Prostate gland (tissue), 2 donors: Measurements from ENCODE around the gene SERHL2.
"Not testable (repeated sequence)": the region's sequence is repeated elsewhere in the genome, so short reads cannot be mapped to it uniquely, and the experiment has no call there.

Source experiments
- POLR2A ChIP-seq: fragments of 450-650 bp; IDR thresholded peaks from one replicate; pipeline ENCODE4 v1.6.1; 2016; ENCODE audit warnings: antibody characterized with exemption, mild to moderate bottlenecking
- POLR2AphosphoS5 ChIP-seq: sonication (generic); formaldehyde crosslinking; IDR thresholded peaks from one replicate; pipeline ENCODE4 v1.6.1; 2017; ENCODE audit warnings: antibody characterized with exemption
- TF ChIP-seq, protein P1 (sequence below), 4 experiments: fragments of 200-600 bp in 2 of 4; fragments of 450-650 bp in 2 of 4; sonication (generic) in 2 of 4; IDR thresholded peaks; 1 replicate in 3 of 4; 2 replicates in 1 of 4; pipeline ENCODE4 v1.5.1; 2016 to 2019; ENCODE audit warnings: antibody characterized with exemption in 4 of 4, mild to moderate bottlenecking in 2 of 4, moderate library complexity in 2 of 4

DNA sequence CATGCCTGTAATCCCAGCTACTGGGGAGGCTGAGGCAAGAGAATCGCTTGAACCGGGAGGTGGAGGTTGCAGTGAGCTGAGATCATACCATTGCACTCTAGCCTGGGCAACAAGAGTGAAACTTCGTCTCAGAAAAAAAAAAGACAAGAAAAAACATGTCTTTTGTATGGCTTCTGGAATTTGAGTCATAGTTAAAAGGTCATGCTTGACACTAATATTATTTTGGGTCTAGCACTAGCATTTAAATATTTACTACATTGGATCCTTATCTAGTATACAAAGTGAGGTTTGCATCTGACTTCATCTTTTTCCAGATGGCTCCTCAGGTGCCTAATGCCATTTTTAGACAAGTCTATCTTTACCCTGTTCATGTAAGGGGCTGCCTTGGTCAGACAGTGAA lies 10.2 kb downstream of the SERHL2 start:
- TF ChIP-seq, protein P1, sequence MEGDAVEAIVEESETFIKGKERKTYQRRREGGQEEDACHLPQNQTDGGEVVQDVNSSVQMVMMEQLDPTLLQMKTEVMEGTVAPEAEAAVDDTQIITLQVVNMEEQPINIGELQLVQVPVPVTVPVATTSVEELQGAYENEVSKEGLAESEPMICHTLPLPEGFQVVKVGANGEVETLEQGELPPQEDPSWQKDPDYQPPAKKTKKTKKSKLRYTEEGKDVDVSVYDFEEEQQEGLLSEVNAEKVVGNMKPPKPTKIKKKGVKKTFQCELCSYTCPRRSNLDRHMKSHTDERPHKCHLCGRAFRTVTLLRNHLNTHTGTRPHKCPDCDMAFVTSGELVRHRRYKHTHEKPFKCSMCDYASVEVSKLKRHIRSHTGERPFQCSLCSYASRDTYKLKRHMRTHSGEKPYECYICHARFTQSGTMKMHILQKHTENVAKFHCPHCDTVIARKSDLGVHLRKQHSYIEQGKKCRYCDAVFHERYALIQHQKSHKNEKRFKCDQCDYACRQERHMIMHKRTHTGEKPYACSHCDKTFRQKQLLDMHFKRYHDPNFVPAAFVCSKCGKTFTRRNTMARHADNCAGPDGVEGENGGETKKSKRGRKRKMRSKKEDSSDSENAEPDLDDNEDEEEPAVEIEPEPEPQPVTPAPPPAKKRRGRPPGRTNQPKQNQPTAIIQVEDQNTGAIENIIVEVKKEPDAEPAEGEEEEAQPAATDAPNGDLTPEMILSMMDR (IDR thresholded peaks at IDR 0.05) = not testable (repeated sequence)
- TF ChIP-seq POLR2AphosphoS5, POLR2A: not testable (repeated sequence)
